AG09319 (cell line): Measurements from ENCODE around the gene BCORL1.

ENCODE experiments used
- DNase-seq: peaks from one replicate; pipeline ENCODE4 v3.0.0-alpha.2; 2010; ENCODE audit warnings: low read depth; ENCODE audit errors: extremely low read depth
- CTCF ChIP-seq: IDR thresholded peaks from 2 replicates; pipeline ENCODE4 v1.5.1; 2011; ENCODE audit warnings: low read depth, mild to moderate bottlenecking, inconsistent platforms, low read length, moderate library complexity

The BCORL1 gene

GRCh38 chrX:129940721-129941120 lies 41.7 kb upstream of the BCORL1 start:
- TF ChIP-seq CTCF = no peak
- DNase-seq = no peak

GRCh38 chrX:129945131-129945530 lies 37.3 kb upstream of the BCORL1 start:
- DNase-seq = no peak
- no peak for TF ChIP-seq CTCF

- no peak for DNase-seq
- TF ChIP-seq CTCF = no peak
Measured at GRCh38 chrX:129953334-129953648, 29.1 kb upstream of the BCORL1 start.

- TF ChIP-seq CTCF = no peak
- no peak for DNase-seq
Measured at GRCh38 chrX:129953881-129954280, 28.6 kb upstream of the BCORL1 start.

GRCh38 chrX:129954804-129955203 lies 27.6 kb upstream of the BCORL1 start:
- no peak for TF ChIP-seq CTCF
- no peak for DNase-seq

- no peak for DNase-seq
- no peak for TF ChIP-seq CTCF
Measured at GRCh38 chrX:129955682-129956081, 26.8 kb upstream of the BCORL1 start.

GRCh38 chrX:129956145-129956544 lies 26.3 kb upstream of the BCORL1 start:
- no peak for TF ChIP-seq CTCF
- no peak for DNase-seq
